ENCODE results near the gene RAE1. TPM values are rescaled to one million over a fixed set of nuclear protein-coding genes. Genes with fewer than 3 reads are reported as not detected.

Gene RAE1
- total RNA-seq, 1 donor from 2014 or later, result 14.9 TPM

DNA sequence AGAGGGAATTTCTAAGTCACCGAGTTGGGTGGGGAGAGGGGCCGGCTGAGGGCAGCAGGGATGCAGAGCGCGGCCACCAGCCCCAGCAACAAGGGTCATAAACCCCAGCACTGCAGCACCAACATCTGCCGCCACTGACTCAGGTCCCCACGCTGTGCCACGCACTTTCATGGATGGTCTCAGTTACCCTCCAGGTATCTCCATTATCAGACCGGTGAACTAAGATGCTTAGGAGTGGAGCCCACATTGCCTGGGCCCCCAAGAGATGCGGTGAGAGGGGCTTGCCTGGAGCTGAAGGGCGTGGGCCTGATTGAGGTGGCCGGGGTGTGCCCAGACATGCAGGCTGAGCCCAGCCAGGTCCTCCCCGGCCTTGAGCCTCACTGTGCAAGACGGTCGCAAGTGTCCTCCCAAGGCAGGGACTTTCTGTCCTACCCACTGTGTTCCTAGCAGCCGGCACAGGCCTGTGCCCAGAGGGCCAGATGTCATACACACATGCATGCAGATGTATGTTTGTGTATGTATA, 59.4 kb downstream of the RAE1 start:
- TF ChIP-seq CTCF (IDR thresholded peaks at IDR 0.05), result no peak
- H3K27ac ChIP-seq, result no peak overlapping the region
- no peak for DNase-seq
- H3K9me3 ChIP-seq, result no peaks in the 10 kb centered on the region
- H3K36me3 ChIP-seq, result peaks cover 25% of the 10 kb centered on the region
- peaks cover 4% of the 10 kb centered on the region for H3K27me3 ChIP-seq
- no peaks in the 10 kb centered on the region for H3K4me1 ChIP-seq
- intact Hi-C loops (cut with DNase I), result no loop called here
- H3K4me3 ChIP-seq, result no peak overlapping the region
- no peak for ATAC-seq

DNA sequence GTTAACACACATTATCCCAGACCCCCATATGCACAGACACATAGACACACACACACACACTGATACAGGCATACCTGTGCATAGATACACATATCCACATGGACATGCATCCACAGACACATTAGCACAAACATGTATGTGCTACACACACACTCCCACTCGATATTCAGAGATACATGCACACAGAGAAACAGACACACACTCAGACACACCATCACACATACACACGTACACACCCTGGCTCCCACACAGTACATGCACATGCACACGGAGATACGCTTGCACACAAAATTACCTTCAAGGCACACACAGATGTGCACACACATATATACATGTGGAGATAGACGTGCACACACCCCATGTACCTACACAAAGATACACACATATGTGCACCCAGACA, 59.9 kb downstream of the RAE1 start:
- intact Hi-C loops (cut with DNase I), result no loop called here
- Histone ChIP-seq H3K4me1 (no peaks in the 10 kb centered on the region), H3K27ac (no peak overlapping the region), H3K9me3 (no peaks in the 10 kb centered on the region), H3K4me3 (no peak overlapping the region), H3K27me3 (peaks cover 4% of the 10 kb centered on the region), H3K36me3 (peaks cover 25% of the 10 kb centered on the region)
- DNase-seq, result no peak
- no peak for TF ChIP-seq CTCF (IDR thresholded peaks at IDR 0.05)
- ATAC-seq, result no peak

DNA sequence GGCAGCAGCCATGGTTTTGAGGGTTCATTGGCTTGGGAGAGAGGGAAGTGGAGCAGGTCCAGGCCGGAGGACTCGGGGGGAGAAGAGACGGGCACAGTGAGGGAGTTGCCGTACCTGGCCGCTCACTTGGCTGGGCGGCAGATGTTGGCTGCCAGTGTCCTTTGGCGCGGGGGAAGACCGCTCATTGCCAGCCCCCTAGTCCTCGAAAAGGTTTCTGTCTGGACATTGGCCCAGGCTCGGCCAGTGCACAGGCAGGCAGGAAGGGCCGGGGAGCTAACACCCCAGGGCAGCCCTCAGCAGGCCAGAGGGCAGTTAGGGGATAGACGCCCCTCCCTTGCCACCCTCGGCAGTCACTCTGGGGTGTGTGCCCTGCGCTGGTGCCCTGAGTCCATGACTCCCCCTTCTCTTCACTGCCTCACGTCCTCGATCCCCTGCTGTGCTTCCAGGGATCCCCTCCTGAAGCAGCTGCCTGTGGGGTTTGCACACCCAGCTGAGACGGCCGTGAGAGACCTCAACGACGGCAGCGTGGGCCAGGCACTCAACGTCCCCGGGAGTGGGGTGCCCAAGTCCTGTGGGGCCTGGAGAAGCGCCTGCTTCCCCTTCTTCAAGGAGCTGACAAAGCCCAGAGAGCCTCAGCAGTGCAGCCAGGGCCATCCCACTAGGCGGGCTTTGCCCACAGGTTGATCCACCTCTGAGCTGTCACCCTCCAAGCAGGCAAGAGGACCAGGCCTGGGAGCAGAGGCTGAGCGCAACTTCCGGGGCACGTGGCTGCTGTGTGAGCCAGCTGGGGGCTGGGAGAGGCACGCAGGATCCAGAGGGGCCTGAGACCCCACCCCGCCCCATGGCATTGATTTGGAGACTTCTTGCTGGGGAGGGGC, 60.6 kb downstream of the RAE1 start:
- TF ChIP-seq CTCF (IDR thresholded peaks at IDR 0.05), result no peak
- Histone ChIP-seq H3K9me3 (no peaks in the 10 kb centered on the region), H3K4me3 (no peak overlapping the region)

GRCh38 chr20:57412347-57413029, 61.4 kb downstream of the RAE1 start:
- Histone ChIP-seq H3K36me3 (peaks cover 18% of the 10 kb centered on the region), H3K9me3 (no peaks in the 10 kb centered on the region), H3K27me3 (peaks cover 4% of the 10 kb centered on the region), H3K4me3 (no peak overlapping the region), H3K27ac (no peak overlapping the region), H3K4me1 (no peaks in the 10 kb centered on the region)
- intact Hi-C loops (cut with DNase I), result no loop called here
- no peak for TF ChIP-seq CTCF (IDR thresholded peaks at IDR 0.05)
- ATAC-seq, result no peak
- DNase-seq, result no peak

More for the DNA sequence above, 60.6 kb downstream of the RAE1 start:
- ATAC-seq (no peak), DNase-seq (no peak)
- Histone ChIP-seq H3K36me3 (peaks cover 21% of the 10 kb centered on the region), H3K27me3 (peaks cover 4% of the 10 kb centered on the region), H3K4me1 (no peaks in the 10 kb centered on the region), H3K27ac (no peak overlapping the region)
- intact Hi-C loops (cut with DNase I), result no loop called here

DNA sequence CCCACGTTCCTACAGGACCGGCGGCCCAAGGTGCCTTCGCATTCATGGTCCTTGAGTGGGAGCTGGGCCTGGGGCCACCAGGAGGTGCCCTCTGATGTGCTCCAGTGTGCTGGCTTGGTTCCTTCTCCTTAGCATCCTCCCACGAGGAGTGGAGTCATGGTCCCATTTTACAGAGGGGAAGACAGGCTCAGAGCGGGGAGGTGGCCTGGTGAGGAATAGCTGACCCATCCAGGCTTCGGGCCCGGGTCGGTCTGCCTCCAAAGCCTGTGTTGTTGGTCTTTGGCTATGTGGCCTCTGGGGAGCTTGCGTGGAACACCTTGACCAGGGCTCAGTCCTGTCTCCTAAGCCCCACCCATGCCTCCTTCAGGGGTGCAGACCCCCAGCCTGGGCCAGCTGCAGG, 62.9 kb downstream of the RAE1 start:
- no peaks in the 10 kb centered on the region for H3K9me3 ChIP-seq
- DNase-seq (no peak), ATAC-seq (no peak)
- H3K27ac ChIP-seq, result no peak overlapping the region
- H3K4me3 ChIP-seq, result no peak overlapping the region
- intact Hi-C loops (cut with DNase I), result no loop called here
- no peaks in the 10 kb centered on the region for H3K4me1 ChIP-seq
- no peak for TF ChIP-seq CTCF (IDR thresholded peaks at IDR 0.05)
- H3K36me3 ChIP-seq, result peaks cover 3% of the 10 kb centered on the region
- H3K27me3 ChIP-seq, result peaks cover 4% of the 10 kb centered on the region
